GM18861 (cell line): Measurements from ENCODE around the gene MAPT.

Experiments used
- ATAC-seq: cut with Tn5 transposase; IDR thresholded peaks from one replicate; pipeline ENCODE4 v1.9.1; 2021; ENCODE audit not compliant: unreplicated experiment

MAPT gene

DNA sequence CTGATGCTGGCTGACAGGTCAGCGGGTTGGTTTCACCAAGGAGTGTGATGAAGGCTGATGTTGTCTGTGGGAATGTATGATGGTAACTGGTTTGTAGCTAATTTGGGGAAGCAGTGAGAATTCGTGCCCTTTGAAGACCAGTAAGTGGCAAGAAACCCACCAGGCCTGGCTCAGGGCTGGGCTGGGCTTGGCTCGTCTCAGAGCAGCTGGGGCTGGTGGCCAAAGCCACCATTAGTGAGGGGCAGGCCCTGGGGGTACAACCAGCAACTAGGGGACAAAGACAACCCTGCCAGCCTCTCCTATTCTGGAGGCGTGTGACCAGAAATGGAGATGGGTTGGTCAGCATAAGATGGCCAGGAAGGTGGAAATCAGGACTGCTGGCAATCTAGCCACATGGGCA, 91.7 kb downstream of the MAPT start:
- ATAC-seq = no peak

DNA sequence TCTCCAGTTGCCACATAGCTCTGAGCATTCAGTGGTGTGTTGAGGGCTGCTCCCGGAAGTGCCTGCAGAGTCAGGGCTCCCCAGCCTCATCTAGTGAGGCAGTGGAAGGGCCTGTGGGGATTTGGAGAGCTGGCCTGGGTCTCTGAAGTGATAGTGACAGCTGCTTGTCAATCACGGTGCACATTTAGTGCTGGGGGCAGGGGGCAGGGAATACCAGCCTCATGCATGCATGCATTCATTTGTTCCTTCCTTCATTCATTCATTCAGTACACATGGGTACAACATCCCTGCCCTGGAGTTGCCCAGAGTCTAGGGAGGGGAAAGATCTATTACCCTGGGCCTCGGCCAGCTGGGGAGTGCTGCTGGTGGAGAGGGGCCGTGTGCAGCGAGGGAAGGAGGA, 93.4 kb downstream of the MAPT start:
- no peak for ATAC-seq

DNA sequence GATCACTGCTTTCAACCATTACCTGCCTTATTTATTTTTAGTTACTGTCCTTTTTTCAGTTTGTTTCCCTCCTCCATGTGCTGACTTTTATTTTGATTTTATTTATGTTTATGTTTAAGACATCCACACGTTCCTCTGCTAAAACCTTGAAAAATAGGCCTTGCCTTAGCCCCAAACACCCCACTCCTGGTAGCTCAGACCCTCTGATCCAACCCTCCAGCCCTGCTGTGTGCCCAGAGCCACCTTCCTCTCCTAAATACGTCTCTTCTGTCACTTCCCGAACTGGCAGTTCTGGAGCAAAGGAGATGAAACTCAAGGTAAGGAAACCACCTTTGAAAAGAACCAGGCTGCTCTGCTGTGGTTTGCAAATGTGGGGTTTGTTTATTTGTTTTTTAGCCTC, 95.4 kb downstream of the MAPT start:
- no peak for ATAC-seq

DNA sequence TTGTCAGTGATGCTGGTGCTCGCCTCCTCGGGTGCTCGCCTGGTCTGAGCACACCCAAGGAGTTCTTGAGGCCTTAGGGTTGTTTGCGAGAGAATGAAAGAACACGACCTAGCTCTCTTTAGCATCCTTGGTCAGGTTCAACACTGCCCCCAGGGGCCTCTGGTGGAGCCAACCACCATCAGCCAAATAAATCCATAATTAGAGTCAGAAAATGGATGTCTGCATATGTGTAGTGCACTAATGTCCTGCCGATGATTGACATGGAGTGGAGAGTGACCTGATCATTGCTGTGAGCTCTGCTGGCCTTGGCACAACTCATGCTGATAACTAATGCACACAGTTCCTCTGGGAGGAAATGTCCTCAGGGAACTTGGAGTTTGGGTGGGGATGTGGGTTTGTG, 96.5 kb downstream of the MAPT start:
- no peak for ATAC-seq

DNA sequence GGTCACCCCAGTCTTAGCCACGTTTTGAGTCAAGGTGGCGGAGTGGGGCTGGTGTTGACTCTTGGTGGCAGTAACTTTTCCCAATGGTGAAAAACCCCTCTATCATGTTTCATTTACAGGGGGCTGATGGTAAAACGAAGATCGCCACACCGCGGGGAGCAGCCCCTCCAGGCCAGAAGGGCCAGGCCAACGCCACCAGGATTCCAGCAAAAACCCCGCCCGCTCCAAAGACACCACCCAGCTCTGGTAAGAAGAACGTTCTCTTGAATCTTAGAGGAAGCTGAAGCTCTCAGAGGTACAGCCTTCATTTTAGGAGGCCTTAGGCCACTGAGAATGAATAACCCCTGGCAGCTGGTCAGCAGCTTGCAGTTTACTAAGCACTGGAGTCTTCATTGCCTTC, 97.0 kb downstream of the MAPT start:
- ATAC-seq = no peak

DNA sequence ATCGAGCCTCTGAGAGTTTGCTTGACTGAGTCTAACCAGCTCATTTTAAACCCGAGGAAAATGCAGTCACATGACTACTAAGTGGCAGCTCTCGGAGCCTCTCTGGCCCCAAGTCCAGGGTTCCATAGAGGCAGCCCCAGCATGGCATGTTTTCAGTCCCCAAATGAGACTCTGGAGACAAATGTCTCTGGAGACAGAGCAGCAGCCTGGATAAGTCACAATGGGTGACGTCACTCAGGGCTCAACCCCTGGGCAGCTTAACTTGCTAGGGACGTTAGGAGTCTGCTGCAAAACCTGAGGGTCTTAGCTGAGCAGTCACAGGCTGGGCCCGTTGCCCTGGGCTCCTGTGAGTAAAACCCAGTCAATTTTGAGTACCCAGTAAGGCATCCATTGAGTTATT, 97.8 kb downstream of the MAPT start:
- ATAC-seq = no peak

DNA sequence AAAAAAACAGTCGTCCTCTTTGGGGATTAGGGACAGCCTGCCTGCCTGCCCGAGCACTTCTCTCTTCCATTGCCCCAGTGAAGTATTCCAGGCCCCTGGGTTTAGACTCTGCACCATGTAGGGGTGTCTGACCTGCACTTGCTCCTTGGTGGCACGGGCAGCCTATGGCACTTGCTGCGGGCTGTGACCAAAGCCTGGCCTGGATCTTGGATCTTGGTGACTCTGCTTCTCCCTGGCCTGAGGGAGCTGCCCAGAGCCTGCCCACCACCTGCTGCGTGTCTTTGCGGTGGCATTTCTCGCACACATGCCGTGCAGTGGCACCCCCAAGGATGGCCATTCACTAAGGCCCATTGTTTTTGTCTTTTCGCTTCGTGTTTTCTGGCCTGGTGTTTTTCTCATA, 98.5 kb downstream of the MAPT start:
- ATAC-seq = no peak

DNA sequence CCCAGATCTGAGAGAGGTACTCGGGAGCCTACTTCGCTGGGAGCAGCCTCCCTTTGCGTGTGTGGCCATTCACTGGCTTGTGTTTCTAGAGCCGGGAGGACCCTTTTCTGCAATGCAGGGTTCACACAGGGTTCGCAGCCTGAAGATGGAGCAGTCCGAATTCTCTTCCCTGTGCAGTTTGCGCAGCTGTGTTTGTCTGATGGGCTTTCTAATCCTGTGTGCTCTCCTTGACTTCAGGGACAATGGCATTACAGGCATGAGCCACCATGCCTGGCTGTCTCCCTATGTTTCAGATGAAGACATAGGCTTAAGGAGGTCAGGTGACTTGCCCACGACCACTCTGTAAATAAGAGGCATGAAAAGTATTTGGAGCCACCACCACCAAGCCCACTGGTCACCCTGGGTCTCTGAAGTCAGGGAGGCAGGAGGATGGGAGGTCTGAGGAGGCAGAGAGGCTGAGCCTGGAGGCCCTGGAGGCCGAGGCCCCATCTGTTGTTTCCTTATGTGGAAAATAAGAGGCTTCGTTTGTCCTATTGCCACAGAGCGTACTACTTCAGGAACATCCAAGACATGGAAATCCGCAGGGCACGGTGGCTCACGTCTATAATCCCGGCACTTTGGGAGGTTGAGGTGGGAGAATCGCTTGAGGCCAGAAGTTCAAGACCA, 99.7 kb downstream of the MAPT start:
- no peak for ATAC-seq

DNA sequence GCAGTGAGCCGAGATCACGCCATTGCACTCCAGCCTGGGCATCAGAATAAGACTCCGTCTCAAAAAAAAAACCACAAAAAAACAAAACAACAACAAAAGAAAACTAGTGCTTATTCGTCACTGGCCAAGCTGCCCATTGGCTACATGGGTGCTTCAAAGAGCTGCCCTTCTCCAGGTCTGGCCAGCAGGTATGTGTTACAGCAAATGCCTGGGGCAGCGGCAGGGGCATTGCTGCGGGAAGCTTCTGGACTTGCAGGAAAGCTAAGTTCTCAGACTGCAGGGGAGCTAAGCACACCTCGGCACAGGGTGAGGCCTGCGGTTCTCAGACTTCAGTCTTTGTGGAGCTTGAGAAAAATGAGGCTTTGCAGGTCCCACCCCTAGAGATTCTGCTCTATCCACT, 100.6 kb downstream of the MAPT start:
- ATAC-seq = no peak

DNA sequence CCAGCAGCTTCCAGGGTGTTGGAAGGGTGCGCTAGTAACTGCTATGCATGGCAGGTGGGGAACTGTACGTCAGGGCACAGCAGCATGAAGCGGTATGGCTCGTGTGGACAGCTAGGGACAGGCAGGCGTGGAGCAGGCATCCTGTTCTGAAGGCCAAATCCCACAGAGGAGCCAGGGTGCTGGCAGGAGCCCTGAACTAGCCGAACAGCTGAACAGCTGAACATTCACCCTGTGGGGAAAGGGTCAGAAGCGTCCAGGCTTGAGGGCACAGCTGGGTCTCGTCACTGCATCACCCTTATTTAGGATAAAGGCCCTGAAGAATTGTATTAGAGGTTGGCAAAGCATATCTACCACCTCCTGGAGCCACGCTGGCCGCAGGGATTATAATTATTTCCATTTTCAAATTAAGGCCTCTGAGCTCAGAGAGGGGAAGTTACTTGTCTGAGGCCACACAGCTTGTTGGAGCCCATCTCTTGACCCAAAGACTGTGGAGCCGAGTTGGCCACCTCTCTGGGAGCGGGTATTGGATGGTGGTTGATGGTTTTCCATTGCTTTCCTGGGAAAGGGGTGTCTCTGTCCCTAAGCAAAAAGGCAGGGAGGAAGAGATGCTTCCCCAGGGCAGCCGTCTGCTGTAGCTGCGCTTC, 101.4 kb downstream of the MAPT start:
- no peak for ATAC-seq

DNA sequence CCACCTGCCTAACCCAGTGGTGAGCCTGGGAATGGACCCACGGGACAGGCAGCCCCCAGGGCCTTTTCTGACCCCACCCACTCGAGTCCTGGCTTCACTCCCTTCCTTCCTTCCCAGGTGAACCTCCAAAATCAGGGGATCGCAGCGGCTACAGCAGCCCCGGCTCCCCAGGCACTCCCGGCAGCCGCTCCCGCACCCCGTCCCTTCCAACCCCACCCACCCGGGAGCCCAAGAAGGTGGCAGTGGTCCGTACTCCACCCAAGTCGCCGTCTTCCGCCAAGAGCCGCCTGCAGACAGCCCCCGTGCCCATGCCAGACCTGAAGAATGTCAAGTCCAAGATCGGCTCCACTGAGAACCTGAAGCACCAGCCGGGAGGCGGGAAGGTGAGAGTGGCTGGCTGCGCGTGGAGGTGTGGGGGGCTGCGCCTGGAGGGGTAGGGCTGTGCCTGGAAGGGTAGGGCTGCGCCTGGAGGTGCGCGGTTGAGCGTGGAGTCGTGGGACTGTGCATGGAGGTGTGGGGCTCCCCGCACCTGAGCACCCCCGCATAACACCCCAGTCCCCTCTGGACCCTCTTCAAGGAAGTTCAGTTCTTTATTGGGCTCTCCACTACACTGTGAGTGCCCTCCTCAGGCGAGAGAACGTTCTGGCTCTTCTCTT, 102.1 kb downstream of the MAPT start:
- no peak for ATAC-seq

DNA sequence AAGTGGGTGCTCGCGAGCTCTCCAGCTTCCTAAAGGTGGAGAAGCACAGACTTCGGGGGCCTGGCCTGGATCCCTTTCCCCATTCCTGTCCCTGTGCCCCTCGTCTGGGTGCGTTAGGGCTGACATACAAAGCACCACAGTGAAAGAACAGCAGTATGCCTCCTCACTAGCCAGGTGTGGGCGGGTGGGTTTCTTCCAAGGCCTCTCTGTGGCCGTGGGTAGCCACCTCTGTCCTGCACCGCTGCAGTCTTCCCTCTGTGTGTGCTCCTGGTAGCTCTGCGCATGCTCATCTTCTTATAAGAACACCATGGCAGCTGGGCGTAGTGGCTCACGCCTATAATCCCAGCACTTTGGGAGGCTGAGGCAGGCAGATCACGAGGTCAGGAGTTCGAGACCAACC, 102.8 kb downstream of the MAPT start:
- no peak for ATAC-seq

DNA sequence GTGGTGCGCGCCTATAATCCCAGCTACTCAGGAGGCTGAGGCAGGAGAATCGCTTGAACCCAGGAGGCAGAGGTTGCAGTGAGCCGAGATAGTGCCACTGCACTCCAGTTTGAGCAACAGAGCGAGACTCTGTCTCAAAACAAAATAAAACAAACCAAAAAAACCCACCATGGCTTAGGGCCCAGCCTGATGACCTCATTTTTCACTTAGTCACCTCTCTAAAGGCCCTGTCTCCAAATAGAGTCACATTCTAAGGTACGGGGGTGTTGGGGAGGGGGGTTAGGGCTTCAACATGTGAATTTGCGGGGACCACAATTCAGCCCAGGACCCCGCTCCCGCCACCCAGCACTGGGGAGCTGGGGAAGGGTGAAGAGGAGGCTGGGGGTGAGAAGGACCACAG, 103.3 kb downstream of the MAPT start:
- no peak for ATAC-seq

DNA sequence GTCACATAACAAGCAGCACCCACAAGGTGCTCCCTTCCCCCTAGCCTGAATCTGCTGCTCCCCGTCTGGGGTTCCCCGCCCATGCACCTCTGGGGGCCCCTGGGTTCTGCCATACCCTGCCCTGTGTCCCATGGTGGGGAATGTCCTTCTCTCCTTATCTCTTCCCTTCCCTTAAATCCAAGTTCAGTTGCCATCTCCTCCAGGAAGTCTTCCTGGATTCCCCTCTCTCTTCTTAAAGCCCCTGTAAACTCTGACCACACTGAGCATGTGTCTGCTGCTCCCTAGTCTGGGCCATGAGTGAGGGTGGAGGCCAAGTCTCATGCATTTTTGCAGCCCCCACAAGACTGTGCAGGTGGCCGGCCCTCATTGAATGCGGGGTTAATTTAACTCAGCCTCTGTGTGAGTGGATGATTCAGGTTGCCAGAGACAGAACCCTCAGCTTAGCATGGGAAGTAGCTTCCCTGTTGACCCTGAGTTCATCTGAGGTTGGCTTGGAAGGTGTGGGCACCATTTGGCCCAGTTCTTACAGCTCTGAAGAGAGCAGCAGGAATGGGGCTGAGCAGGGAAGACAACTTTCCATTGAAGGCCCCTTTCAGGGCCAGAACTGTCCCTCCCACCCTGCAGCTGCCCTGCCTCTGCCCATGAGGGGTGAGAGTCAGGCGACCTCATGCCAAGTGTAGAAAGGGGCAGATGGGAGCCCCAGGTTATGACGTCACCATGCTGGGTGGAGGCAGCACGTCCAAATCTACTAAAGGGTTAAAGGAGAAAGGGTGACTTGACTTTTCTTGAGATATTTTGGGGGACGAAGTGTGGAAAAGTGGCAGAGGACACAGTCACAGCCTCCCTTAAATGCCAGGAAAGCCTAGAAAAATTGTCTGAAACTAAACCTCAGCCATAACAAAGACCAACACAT, 104.9 kb downstream of the MAPT start, which contains the start of gene STH:
Gene STH (plus strand): TSS at position 264 of the 913 bp plus-strand sequence. CDS start 30 bp downstream, at position 294.
- ATAC-seq = no peak

DNA sequence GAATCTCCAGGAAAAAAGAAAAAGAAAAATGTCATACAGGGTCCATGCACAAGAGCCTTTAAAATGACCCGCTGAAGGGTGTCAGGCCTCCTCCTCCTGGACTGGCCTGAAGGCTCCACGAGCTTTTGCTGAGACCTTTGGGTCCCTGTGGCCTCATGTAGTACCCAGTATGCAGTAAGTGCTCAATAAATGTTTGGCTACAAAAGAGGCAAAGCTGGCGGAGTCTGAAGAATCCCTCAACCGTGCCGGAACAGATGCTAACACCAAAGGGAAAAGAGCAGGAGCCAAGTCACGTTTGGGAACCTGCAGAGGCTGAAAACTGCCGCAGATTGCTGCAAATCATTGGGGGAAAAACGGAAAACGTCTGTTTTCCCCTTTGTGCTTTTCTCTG, 105.5 kb downstream of the MAPT start:
- no peak for ATAC-seq

DNA sequence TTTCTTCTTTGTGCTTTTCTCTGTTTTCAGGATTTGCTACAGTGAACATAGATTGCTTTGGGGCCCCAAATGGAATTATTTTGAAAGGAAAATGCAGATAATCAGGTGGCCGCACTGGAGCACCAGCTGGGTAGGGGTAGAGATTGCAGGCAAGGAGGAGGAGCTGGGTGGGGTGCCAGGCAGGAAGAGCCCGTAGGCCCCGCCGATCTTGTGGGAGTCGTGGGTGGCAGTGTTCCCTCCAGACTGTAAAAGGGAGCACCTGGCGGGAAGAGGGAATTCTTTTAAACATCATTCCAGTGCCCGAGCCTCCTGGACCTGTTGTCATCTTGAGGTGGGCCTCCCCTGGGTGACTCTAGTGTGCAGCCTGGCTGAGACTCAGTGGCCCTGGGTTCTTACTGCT, 105.9 kb downstream of the MAPT start:
- ATAC-seq = no peak

DNA sequence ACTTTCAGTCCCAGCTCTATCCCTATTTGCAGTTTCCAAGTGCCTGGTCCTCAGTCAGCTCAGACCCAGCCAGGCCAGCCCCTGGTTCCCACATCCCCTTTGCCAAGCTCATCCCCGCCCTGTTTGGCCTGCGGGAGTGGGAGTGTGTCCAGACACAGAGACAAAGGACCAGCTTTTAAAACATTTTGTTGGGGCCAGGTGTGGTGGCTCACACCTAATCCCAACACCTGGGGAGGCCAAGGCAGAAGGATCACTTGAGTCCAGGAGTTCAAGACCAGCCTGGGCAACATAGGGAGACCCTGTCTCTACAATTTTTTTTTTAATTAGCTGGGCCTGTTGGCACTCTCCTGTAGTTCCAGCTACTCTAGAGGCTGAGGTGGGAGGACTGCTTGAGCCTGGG, 106.4 kb downstream of the MAPT start:
- ATAC-seq = no peak

DNA sequence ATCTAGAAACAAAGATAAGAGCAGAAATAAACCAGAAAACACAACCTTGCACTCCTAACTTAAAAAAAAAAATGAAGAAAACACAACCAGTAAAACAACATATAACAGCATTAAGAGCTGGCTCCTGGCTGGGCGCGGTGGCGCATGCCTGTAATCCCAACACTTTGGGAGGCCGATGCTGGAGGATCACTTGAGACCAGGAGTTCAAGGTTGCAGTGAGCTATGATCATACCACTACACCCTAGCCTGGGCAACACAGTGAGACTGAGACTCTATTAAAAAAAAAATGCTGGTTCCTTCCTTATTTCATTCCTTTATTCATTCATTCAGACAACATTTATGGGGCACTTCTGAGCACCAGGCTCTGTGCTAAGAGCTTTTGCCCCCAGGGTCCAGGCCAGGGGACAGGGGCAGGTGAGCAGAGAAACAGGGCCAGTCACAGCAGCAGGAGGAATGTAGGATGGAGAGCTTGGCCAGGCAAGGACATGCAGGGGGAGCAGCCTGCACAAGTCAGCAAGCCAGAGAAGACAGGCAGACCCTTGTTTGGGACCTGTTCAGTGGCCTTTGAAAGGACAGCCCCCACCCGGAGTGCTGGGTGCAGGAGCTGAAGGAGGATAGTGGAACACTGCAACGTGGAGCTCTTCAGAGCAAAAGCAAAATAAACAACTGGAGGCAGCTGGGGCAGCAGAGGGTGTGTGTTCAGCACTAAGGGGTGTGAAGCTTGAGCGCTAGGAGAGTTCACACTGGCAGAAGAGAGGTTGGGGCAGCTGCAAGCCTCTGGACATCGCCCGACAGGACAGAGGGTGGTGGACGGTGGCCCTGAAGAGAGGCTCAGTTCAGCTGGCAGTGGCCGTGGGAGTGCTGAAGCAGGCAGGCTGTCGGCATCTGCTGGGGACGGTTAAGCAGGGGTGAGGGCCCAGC, 107.3 kb downstream of the MAPT start:
- ATAC-seq = no peak

DNA sequence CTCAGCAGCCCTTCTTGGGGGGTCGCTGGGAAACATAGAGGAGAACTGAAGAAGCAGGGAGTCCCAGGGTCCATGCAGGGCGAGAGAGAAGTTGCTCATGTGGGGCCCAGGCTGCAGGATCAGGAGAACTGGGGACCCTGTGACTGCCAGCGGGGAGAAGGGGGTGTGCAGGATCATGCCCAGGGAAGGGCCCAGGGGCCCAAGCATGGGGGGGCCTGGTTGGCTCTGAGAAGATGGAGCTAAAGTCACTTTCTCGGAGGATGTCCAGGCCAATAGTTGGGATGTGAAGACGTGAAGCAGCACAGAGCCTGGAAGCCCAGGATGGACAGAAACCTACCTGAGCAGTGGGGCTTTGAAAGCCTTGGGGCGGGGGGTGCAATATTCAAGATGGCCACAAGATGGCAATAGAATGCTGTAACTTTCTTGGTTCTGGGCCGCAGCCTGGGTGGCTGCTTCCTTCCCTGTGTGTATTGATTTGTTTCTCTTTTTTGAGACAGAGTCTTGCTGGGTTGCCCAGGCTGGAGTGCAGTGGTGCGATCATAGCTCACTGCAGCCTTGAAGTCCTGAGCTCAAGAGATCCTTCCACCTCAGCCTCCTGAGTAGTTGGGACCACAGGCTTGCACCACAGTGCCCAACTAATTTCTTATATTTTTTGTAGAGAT, 108.1 kb downstream of the MAPT start:
- ATAC-seq = no peak

DNA sequence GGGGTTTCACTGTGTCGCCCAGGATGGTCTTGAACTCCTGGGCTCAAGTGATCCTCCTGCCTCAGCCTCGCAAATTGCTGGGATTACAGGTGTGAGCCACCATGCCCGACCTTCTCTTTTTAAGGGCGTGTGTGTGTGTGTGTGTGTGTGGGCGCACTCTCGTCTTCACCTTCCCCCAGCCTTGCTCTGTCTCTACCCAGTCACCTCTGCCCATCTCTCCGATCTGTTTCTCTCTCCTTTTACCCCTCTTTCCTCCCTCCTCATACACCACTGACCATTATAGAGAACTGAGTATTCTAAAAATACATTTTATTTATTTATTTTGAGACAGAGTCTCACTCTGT, 108.6 kb downstream of the MAPT start:
- ATAC-seq = no peak
